C1 segment of cervical spinal cord (tissue), 14 donors: ENCODE data around the gene HOXC13.

Experiments
- DNase-seq, 14 donors: peaks; one replicate each; lab custom pipeline; 2025; lab: John Stamatoyannopoulos, UW

The HOXC13 gene

DNA sequence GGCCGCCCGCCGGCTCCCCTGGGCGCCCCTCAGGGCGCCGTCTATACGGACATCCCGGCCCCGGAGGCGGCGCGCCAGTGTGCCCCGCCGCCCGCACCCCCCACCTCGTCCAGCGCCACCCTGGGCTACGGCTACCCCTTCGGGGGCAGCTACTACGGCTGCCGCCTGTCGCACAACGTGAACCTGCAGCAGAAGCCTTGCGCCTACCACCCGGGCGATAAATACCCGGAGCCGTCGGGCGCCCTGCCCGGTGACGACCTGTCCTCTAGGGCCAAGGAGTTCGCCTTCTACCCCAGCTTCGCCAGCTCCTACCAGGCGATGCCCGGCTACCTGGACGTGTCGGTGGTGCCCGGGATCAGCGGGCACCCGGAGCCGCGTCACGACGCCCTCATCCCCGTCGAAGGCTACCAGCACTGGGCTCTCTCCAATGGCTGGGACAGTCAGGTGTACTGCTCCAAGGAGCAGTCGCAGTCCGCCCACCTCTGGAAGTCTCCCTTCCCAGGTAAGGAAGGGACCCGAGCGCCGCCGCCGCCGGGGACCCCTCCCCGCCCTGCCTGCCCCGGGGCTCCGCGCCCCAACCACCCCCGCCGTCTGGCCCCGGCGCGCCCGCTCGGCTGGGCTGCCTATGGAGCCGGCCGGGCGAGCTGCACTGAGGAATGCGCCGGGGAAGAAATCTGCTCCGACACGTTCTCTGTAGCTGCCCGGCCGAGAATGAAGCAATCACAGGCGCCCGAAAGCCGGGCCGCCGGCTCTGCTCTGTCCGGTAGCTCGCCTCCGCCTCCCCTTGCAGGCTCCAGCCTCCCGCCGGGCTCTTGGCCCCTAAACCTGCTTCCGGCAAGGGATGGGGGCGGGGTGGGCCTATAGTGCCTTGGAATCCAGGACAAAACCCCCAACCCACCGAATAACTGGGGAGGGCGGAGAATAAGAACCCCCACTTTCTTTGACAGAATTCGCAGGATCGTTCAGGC is 794 bp downstream of the HOXC13 start:
- no peak for DNase-seq

DNA sequence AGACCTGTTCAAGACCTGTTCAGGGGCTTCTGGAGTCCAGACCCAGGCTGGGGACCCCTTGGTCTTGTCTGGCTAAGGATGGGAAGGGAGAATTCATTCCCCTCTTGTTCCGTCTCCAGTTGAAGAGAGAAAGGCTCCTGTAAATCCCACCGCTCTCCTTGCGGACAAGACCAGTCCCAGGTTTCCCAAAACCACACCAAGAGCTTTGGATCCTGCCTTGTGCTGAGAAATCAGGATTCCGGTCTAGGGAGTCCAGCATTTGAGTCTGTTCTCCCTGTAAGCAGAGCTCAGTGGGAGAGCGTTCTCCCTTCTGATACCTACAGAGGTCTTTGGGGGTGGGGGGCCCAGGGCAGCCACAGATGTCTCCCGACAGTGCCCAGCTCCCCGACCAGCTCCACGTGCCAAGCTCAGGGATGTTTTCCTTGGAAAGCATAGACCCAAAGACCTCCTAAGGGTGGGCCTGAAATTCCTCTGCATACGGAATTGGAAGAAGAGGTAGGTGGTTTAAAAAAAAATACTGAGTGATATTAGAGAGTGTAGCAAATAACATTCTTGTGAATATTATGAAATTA is 1.9 kb downstream of the HOXC13 start:
- no peak for DNase-seq

DNA sequence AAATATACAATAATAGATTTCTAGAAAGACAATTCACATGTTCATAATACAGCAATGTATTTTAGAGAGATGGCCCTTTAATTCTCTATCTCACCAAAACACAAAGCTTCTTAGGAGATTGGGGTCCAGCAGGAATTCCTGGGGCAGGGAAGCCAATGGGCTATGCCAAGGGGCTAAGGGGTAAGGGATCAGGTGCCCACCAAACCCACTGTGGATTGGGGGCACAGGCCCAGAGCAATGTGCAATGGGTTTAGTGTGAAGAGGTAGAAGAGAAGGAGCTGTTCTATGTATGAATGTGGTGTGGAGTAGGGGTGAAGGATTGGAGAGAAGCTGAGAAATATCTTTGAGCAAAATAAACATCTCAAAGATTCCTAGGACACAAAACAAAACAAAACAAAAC is 2.6 kb downstream of the HOXC13 start:
- no peak for DNase-seq

DNA sequence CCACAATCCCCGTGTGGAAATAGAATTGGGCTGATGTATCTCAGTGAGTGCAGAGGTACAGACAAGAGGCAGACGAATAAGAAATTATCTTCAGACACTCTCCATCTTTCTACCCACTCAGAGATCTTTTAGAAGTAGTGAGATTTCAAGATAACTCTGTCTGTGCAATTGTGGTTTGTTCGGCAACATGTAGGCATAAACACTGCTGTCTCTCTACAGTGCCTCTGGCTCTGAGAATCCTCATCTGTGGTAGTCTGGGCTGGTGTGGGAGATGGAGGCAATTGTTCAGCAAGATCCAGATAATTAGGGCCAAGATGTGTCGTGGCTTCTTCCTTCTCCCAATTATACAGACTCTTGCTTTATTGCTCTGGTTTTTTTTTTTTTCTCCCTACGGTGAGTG is 3.1 kb downstream of the HOXC13 start:
- DNase-seq, result no peak

DNA sequence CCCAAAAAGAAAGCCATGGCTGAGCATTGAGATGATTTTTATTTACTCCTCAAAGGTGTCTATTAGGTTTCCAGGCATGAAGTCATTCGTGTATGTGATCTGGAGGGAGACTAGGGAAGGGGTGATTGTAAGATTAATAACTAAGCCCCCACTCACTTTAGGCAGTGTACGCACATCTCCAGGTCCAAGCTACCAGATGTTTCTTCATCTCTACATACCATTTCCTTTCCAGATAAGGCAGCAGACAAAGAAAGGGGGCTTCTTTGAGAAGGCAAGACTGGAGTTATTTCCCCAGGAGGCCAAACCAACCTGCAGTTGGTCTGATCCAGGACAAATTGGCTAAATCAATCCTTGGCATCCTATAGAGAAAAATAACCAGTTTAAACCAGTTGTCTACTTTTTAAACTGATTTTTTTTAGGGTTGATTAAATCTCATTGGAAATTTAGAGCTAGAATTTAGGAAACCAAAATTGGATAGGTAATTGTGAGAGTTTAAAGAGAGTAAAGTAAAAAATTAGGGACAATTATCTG is 3.9 kb downstream of the HOXC13 start:
- DNase-seq, result no peak

DNA sequence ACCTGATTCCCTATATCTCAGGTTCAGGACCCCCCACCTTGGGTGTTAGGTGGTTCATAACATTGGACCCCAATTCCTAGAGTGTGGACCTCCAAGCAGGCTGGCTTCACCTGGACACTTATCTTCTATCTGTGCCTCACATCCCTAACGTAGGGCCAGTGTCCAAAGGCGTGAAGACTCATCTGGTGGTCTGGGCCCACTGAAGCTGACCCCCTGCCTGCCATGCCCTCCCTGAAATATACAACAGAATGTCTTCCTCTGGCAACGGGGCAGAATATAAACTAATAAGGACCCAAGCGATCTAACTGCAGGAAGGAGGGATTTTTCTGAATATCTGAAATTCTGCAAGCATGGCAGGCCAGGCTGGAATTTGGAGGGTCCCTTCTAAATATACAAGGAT is 5.6 kb downstream of the HOXC13 start:
- no peak for DNase-seq

DNA sequence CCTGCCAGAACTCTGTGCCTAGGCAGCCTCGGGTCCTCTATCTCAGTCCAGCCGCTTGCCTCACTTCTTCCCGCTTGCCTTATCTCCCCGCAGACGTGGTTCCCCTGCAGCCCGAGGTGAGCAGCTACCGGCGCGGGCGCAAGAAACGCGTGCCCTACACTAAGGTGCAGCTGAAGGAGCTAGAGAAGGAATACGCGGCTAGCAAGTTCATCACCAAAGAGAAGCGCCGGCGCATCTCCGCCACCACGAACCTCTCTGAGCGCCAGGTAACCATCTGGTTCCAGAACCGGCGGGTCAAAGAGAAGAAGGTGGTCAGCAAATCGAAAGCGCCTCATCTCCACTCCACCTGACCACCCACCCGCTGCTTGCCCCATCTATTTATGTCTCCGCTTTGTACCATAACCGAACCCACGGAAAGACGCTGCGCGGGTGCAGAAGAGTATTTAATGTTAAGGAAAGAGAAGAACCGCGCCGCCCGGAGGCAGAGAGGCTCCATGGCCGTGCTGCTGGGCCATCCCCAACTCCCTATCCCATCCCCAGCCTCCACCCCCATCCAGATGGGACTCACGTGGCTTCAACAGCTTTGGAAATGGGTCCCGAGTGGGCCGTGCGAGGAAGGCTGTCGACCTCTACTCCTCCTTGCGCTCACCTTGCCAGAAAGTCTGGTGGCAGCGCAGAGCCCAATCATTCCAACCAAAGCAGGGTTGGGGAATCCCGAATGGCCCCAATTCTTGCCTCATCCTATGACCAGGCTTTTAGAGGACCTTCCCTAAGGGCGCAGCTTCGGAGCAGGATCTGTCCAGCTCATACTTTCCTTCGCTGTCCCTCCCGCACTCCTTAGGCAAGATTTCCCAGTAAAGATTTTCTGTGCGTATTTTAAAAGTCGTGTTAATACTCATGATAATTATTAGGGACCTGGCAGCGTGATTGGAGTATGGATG is 6.5 kb downstream of the HOXC13 start:
- DNase-seq, result no peak

DNA sequence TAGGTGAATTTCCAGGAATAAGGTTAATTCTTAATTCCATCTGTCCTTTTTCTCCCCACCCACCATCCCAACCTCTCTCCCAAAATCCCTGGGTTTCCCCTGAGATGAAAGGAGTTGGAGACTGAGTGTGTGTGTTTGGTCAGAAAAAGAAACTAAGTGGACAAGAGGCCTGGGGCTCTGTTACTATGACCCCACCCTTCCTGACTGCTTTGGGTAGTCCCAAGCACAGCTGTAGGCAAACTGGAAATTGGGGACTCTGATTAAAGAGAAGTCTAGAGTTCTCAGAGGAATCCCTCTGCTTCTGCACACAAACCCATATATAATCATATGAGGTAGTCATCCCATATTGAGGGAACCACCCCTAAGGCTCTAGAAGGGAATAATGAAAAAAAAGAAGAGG is 9.1 kb downstream of the HOXC13 start:
- DNase-seq, result no peak

DNA sequence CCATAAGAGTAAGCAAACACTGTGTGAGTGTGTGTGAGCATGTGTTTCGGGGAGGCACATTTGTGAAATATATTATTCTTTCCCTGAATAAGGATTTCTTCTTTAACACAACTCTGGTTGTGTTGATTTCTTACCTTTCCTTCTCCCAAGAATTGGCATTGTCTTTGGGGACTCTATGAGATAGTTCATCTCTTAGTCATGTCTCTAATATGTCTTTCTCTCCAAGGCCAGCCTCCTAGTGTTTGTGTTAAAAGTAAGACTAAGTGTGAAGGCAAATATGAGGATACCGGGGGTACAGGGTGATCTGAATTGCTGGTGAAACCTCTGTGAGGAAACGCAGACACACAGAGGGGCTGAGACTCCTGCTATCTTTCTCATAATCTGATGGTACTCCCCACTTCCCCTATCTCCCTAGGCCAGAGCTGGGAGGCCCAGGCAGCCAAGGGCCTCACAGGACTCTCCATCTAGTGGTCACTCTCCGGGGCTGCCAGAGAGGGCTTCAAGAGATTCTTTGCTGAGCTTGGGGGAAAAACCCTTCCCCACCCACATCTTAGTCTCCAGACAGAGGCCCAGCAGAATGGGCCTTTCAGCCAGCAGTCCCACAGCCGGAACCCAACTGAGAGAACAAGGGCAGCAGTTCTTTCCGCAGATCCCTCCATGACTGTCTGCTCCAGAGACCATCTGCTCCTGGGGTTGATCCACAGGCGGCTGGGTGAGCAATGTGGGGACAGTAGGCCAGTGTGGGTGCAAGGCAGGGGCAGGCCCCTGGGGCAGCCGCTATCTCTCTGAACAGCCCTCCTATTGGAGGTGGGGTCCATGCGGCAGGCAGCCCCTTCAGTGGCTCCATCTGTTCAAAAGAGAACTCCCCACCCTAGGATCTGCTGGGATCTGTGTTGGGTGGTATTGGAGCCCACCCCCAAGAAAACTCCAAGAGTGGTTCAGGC is 10.3 kb downstream of the HOXC13 start:
- DNase-seq, result no peak

DNA sequence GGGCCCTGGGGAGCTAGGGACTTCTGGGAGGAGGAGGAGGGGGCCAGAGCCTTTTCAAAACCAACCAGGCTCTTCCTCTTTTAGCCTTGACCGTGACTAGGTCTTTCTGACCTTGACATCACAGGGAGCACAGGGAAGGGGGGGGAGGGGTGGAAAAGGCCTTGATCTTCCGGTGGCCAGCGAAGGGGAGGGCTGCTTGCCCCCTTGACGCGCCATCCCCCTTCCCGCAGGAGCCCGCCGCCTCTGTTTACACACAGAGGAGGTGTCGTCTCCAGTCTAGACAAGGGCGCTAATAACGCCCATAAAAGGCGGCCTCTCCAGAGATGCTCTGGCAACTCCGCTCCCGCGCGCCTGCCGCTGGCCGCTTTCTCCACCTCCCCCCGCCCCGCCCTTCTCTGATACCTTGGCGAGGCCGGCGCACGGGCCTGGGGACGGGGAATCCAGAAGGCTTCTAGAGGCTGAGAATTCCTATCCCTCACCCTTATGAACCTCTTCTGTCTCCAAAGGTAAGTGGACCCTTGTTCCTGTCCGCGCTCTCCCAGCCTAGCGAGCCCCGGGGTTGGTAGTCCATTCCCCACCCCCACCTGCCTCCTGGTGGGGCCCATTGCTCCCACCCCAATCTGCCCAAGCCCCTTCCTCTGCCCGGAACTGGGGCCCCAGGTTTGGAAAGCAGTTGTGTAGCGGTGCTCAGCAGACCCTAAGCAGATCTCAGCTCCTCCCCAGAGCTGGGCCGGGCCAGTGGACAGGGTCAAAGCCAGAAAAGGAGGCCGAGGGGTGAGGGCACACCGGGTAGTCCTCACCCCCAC is 11.2 kb downstream of the HOXC13 start:
- no peak for DNase-seq

DNA sequence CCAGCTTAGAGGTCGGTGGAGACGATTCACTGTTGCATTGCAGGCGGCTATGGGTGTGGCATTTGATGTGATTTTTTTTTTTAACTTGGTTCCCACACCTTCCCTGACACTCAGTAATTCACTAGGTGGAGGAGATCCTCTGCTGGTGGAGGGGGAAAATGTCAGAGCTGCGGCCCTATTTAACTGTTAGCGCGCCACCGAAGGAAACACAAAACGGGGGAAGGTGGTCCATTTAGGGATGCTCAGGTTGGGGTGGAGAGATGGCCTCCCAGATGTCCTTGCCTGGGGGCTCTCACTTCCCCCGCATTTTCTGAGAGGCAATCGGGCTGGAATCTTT is 11.8 kb downstream of the HOXC13 start:
- no peak for DNase-seq

DNA sequence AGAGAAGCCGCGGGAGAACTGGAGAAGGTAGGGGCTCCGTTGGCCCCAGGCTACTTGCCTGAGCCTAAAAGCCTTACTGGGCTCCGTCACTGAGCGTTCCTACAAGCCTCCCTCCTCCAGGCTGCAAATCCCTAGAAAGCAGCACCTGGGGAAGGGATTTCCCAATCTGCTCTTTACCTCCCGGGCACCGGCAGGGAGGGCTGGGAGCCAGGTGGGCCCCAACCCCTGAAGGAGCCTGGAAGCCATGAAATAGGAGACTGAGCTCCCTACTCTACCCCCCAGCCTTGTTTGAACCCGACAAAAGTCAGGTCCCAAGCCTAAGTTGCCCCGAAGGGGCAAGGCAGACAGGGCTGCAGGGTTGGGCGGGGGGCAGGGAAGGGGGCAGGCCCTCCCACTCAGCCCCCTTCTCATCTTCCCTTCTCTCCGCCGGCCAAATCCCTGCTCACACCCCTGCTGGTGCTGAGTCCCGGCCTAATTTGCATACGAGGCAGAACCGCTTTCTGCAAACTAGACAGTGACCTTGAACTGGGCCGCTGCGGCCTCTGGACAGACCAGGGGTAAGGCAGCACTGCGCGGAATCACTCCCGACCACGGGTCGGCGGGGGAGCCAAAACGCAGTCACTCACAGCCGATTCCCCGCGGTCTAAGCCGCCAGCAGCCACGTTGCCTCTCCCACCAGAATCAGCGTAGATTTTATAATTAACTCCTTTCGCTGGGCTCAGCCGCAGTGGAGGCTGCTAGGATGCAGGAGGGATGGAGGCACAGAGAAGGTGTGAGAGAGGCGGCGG is 12.4 kb downstream of the HOXC13 start:
- no peak for DNase-seq

DNA sequence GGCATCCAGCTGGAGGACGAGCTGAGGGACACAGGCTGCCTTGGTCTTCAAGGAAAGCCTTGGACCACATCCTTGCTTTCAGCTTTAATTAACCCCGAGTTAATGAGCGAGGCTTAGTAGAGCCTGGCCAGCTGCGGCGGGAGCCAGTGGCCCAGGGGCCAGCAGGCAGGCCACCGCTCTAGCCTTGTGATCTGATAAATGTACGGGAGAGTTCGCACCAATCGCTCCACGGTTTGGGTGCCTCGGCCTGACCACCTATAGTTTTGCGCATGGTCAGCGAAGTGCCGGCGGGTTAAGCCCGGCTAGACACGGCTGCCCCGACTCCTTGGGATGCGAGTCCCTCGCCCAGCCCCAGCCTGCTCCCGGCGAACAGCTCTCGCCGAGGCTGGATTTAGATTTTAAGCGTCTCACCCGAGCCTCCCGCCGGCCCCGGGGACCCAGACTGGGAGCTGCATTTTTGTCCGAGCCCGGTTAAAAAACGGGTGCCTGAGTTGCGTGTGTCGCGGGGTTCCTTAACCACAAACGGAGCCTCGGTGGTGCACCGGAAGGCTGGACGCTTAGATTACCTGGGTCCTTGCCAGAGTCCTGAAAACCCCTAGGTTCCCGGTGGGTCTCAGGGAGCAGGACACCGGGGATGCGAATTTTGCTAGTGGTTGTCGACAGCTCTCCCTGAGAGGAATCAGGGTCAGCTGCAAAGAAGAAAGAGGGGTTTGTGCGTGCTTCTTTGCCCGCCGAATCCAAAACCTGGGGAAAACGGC is 13.1 kb downstream of the HOXC13 start:
- DNase-seq, result no peak

DNA sequence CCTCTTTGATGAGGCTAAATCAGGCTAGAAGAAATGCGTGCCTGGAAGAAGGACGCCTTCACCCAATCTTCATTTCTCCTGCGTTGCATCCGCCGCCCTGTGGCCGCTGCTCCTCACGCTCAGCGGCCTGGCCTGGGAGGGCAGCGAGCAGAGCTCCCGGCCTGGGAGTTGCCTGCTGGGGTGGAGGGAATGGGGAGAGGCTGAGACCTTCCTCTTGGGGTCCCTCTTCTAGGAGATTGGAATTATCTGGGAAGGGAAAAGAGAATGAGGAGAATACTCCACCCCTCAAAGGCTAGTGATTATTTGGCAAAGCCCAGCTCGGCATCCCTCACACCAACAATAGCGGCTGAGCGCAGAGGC is 13.7 kb downstream of the HOXC13 start:
- DNase-seq, result no peak

DNA sequence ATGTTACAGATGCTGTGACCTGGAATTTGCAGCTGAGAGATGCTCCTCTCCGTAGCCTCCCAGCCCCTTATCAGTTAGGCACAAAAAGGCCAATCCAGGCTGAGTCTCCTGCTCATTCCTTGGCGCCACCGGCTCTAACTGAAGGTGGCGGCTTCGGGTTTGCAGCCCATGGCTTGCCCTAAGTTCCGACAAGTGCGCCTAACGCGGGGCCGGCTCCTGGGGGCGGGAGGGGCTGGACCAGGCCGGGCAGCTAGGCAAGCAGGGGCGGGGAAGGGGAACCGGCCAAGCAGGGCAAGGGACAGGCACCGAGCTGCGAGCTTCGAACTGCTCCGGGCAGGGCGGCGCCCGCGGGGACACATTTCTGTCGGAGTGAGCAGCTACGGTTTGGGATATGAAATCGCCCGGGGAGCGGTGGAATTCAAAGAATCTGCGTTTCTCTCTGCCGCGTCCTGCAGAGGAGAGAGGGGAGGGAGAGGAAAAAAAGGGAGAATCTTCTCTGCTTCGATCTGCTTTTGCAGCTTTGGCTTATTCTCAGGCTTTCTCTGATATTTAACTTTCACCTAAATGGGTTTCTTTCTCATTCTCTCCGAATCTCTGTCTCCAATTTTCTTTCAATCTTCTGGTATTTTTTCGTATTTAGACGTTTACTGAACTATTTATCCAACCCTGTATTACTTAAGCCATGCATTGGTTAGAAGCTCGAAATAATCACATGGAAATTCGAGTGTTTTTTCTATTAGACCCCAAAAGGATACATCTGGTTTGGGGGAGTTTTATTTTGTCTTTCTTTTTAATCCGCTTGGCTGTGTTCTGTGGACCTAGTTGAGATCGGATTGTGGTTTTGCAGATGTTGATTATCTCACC is 14.5 kb downstream of the HOXC13 start:
- DNase-seq, result no peak

DNA sequence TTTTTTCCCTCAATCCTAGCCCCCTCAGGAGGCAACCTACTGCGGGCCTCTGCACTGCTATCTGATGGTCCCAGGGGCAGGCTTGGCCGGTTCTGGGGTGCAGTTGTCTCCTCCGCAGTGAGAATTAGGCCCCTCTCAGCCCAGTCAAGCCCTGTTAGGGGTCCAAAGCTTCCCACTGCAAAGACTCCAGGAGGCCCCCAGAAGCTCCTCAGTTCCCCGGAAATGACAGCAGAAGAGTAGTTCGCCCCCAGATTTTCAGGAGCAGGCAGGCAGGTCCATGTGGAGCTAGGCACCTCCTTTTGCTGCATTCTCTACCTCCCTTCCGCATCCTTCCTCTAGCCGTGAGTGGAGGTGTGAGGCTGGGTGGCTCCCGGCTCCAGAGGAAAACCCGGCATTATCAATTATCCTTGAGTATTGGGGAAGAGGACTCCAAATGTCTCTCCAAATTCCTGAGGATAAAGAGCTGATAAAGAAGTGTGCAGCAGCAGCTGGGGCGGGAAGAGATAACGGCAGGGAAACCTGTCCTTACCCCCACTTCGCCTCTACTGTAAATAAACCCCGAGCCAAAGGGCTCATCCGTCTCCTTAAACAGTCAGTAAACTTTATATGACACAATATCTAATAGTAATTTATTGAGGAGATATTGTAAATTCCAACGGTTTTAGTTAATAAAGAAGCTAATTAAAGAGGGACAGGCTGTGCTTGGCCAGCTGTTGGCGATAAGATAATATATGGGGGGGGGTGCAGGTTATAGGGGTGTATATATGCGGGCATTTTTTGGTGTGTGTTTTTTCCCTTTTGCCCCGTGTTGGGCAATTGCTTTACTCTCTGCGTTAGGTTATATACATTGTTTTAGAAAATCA is 15.4 kb downstream of the HOXC13 start:
- DNase-seq, result no peak

DNA sequence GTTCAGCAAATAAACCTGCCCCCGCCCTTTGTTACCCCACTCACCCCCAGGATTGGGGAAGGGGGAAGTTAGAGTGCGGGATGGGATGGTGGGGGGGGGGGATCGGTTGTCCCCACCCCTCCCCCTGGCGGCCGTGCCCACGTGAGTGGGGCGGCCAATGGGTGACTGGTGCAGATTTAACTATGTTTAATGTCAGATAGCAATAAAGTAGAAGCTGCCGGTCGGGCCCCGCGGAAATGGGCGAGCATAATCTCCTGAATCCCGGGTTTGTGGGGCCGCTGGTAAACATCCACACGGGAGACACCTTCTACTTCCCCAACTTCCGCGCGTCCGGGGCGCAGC is 16.0 kb downstream of the HOXC13 start, which contains the start of gene HOXC12:
Gene HOXC12 (plus strand): TSS at position 210 of the 342 bp plus-strand sequence. CDS start 27 bp downstream, at position 237.
- DNase-seq, result no peak
